CD4-positive, alpha-beta T cell treated with Interleukin-15 for 4 hours (primary cell): ENCODE results near the gene ADORA3.

Experiments used
- DNase-seq: peaks from one replicate; pipeline ENCODE4 v3.0.0-alpha.2; 2020; ENCODE audit warnings: low spot score

Gene ADORA3

DNA sequence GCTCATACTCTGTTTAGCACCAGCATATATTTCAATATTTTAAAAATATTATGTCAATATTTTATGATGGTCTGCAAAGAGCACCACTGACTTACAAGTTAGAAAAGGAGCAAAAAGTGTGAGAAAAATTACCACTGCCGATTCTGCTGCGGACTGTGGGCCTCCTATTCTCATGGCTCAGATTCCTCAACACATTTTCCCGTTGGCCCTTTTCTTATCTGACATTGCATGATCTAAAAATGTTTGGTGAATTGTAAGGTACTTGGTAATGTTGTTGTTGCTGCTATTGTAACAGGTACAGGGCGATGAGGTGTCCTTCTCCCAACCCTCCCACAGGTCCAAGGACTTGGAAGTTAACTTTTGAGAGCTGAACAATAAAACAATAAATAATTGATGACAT is 28.9 kb downstream of the ADORA3 start:
- no peak for DNase-seq

GRCh38 chr1:111474106-111474505 is 29.3 kb downstream of the ADORA3 start:
- DNase-seq: no peak

GRCh38 chr1:111471538-111471937 is 31.9 kb downstream of the ADORA3 start:
- no peak for DNase-seq

- DNase-seq: peak; percentile 78
These were observed 32.4 kb downstream of the ADORA3 start for GRCh38 chr1:111471012-111471411.

- no peak for DNase-seq
These were observed 32.8 kb downstream of the ADORA3 start for GRCh38 chr1:111470596-111470995.

- no peak for DNase-seq
These were observed 33.9 kb downstream of the ADORA3 start for GRCh38 chr1:111469539-111469938.

DNA sequence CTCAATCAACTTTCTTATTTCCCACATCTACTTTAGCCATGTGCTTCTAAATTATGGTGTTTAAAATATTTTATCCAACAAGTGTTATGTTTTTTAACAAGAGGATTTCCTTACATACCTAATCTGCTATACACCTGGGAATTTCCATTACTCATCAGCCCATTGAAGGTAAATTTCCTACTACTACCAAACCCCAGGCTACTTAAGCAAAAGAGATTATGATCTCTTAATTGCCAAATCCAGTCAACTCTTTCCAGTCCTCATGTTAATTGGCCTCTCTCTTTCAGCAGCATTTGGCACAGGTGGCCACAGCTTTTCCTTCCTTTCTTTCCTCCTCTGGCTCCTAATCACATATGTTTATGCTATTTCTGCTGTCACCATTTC is 34.7 kb downstream of the ADORA3 start:
- DNase-seq: no peak

DNA sequence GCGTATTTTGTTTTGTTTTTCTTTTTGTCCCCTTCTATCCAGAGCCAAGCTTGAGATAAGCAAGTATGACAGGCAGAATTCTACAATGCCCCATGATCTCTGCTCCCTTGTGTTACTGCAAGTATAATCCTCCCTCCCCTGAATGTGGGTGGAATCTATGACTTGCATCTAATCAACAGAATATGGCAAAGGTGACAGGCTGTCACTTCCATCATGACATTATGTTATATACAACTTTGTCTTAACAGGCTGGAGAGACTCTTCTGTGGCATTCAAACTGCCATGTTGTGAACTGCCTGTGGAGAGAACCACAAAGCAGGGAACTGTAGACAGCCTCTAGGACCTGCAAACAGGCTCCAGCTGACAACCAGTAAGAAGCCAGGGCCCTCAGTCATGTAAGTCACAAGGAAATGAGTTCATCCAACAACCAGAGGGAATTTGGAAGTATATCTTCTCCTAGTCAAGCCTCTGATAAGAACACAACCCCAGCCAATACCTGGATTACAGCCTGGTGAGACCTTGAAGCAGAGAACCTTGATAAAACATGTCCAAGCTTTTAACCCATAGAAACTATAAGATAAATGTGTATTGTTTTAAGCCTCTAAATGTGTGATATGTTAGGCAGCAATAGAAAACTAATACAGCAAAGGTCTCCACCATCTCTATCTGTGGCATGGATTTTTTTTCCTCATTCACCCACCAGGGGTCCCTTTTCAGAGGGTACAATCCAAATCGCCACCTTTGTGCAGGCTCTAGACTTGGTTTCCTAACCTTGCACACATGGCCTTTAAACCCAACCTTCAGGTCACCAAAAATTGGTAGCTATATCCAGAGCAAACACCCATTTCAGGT is 35.3 kb downstream of the ADORA3 start:
- no peak for DNase-seq

DNA sequence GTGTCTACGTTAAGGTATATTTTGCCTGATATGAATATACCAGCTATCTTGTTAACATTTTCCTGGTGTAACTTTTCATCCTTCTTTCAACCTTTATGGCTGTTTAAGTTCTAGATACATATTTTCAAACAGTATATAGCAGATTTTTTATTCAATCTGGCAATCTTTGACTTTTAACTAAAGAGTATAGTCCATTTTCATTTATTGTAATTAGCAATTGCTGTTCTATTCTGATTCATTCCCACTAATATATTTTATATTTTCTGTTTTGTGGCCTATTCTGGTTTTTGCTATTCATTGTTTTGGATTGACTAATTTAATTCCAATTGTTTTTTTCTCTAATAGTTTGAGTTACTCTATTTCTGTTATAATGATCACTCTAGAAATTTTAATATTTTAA is 37.0 kb downstream of the ADORA3 start:
- DNase-seq: no peak

- no peak for DNase-seq
These were observed 37.7 kb downstream of the ADORA3 start for GRCh38 chr1:111465754-111466153.

DNA sequence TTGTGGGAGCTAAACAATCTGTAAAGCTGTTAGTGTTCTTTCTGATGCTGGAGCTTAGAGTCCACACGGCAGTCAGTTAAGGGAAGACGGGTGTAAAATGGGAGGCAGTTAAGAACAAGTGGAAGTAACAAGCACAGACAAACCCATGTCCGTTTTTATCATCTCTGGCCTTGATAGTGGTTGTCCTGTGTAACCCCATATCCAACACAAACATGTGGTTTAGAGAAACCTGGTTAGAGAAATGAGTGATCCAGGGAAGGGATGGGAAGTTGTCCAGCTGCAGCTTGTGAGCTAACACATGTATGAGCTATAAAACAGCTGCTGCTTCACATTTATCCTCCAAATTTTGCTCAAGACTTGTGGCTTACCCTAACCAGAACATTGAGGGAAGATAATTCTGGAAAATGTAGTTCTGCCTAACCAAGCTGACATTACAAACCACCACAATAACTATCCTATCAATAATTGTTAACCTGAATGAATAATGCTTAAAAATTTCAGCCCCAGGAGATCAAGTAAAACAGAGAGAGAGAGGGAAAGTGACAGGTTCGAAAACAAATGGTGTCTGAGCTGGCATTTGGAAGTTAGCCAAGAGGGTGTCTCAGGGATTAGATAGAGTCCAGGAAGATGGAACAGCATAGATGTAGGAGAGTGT is 40.3 kb downstream of the ADORA3 start:
- no peak for DNase-seq

- DNase-seq: no peak
These were observed 40.9 kb downstream of the ADORA3 start for GRCh38 chr1:111462370-111463028.

DNA sequence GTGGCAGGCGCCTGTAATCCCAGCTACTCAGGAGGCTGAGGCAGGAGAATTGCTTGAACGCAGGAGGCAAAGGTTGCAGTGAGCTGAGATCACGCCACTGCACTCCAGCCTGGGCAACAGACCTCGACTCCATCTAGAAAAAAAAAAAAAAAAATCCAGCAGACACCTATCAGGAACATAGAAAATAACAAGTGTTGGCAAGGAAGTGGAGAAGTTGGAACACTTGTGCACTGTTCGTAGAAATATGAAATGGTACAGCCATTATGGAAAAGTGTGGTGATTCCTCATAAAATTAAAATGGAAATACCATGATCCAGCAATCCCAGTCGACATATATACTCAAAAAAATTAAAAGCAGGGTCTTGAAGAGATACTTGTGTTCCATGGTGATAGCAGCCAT is 41.7 kb downstream of the ADORA3 start:
- DNase-seq: no peak

DNA sequence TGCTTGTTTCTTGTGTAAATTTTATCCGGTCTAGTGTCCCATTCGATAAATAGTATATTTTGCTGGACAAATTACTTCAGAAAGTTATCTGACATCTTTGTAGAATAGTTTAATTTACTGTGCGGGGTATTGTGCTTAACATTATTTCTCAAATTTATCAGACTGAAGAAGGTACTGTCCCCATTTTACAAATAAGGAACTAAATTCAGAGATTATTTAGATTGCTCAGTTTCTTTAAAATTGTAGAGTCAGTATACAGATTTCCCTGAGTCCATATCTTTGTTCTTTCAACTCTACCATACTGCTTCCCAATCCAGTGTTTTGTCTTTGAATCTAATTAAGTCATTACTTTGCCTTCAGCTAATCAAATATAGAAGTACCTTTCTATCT is 47.8 kb downstream of the ADORA3 start:
- no peak for DNase-seq

DNA sequence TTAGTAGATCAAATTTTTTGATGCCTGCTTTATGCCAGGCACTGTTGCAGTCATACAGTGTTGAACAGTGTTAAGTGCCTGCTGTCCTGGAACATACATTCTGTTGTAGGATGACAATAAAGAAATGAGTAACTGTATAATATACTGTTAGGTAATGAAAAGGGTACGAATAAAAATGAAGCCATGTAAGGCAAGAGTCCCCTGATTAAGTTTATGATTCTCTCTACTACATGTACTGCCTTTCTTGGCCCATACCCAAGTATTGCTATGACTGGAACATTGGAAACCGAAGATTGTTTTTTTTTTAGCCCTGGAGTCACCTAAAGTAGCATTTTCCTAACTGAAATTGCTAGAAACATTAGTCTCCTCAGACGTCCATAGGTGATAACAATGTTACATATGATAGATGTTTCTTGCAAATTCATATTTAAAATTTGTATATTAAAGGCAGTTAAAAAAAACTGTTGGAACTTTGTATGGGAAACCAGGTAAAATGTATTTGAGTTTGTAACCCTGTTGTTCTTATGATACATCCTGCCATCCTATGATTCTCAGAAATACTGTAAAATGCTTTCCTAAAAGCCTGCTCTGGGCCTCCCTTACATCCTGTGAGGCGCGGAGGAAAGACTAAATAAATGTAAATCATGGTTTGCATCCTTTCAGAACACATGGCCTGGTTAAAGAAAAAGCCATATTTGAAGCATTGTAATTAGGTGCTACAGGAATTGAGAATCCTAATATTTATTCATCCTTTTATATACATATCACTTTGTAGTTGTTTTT is 48.4 kb downstream of the ADORA3 start:
- no peak for DNase-seq

- DNase-seq: no peak
These were observed 49.7 kb downstream of the ADORA3 start for GRCh38 chr1:111453706-111454105.

DNA sequence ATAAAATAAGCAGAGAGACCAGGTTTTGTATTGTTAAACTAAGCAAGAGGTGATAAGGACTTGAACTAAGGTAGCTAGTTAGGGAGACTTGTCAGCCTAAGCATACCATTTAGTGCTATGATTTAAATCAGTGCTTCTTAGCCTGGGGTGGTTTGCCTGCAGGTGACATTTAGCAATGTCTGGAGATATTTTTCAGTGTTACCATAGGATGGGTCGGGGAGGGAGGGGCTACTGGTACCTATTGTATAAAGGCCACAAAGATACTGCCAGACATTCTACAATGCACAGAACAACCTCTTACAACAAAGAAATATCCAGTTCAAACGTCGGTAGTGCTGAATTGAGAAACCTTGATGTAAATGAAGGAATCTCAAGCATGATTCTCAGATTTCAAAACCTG is 50.9 kb downstream of the ADORA3 start:
- no peak for DNase-seq

DNA sequence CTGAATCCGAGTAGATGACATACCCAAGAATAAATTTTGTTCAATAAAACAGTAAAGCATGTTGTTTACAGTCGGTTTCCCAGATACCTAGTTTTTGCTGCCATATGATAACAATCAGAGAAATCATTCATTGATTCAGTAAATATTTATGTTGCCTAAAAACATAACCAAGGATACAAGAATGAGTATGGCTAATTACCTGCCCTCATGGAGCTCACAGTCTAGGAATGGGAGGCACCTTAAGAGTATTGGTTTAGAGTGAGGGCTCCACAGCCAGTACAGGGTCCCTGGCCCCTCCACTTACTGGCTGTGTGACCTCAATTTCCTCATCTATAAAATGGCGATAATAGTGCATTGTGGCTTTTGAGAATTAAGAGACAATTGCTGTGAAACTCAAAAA is 53.2 kb downstream of the ADORA3 start:
- no peak for DNase-seq

DNA sequence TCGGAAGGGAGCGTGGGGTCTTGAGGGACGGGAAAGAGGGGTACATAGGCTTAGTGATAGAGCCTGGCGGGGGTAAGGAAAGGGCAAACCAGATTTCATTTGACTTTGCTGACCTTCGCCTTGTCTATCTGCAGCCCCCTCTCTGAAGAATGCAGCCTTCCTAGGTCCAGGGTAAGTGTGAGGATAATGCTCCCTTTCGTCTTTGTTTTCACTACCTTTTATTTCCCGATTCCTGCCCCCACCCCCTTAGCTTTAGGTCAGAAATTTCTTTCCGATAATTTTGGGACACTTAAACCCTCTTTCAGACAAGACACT is 53.8 kb downstream of the ADORA3 start:
- DNase-seq: no peak
